GM12878 (cell line): ENCODE results near the gene TAS1R2.

ENCODE experiments used
- CTCF ChIP-seq, 3 experiments: IDR thresholded peaks in 2 of 3; conservative IDR thresholded peaks in 1 of 3; 2 replicates each; pipeline ENCODE4 v1.5.1; 2011; ENCODE audit warnings: low read depth in 3 of 3, low read length in 3 of 3, mild to moderate bottlenecking in 3 of 3, control low read depth in 2 of 3, moderate library complexity in 2 of 3, inconsistent platforms in 1 of 3, mixed read lengths in 1 of 3; ENCODE audit not compliant: control insufficient read depth in 2 of 3, insufficient read depth in 1 of 3; ENCODE audit errors: extremely low read depth in 1 of 3
- EZH2 ChIP-seq: IDR thresholded peaks from 2 replicates; pipeline ENCODE4 v1.6.1; 2012; ENCODE audit warnings: low read depth, mild to moderate bottlenecking, control low read depth, inconsistent platforms, low read length, borderline replicate concordance; ENCODE audit not compliant: control insufficient read depth
- FOXM1 ChIP-seq: IDR thresholded peaks from 2 replicates; pipeline ENCODE4 v1.6.1; 2012; ENCODE audit warnings: low read depth, mild to moderate bottlenecking, inconsistent platforms, low read length, moderate library complexity
- HDGF ChIP-seq: fragments of 450-650 bp; IDR thresholded peaks from 2 replicates; pipeline ENCODE4 v1.6.1; 2016; ENCODE audit warnings: antibody characterized with exemption
- IRF3 ChIP-seq: fragments of 450-650 bp; IDR thresholded peaks from 2 replicates; pipeline ENCODE4 v1.6.1; 2014; ENCODE audit warnings: mild to moderate bottlenecking
- NFXL1 ChIP-seq: fragments of 450-650 bp; IDR thresholded peaks from 2 replicates; pipeline ENCODE4 v1.6.1; 2017; ENCODE audit warnings: antibody characterized with exemption, mild to moderate bottlenecking, borderline replicate concordance
- NFYB ChIP-seq: IDR thresholded peaks from 2 replicates; pipeline ENCODE4 v1.6.1; 2011; ENCODE audit warnings: low read depth, mild to moderate bottlenecking, low read length, improper control_type of control experiment, moderate library complexity; ENCODE audit not compliant: insufficient read depth
- POLR2A ChIP-seq: IDR thresholded peaks from 2 replicates; pipeline ENCODE4 v1.6.1; 2011; ENCODE audit warnings: low read depth, mild to moderate bottlenecking, low read length
- POU2F2 ChIP-seq: IDR thresholded peaks from 3 replicates; pipeline ENCODE4 v1.6.1; 2011; ENCODE audit warnings: low read depth, mild to moderate bottlenecking, low read length, borderline replicate concordance
- SIN3A ChIP-seq: IDR thresholded peaks from 2 replicates; pipeline ENCODE4 v1.6.1; 2012; ENCODE audit warnings: low read depth, low read length, improper control_type of control experiment
- SRF ChIP-seq, 2 experiments: IDR thresholded peaks; 2 replicates each; pipeline ENCODE4 v1.6.1; 2011; ENCODE audit warnings: low read depth in 2 of 2, low read length in 2 of 2, mild to moderate bottlenecking in 1 of 2, moderate library complexity in 1 of 2
- TCF7 ChIP-seq: IDR thresholded peaks from 2 replicates; pipeline ENCODE4 v1.6.1; 2014; ENCODE audit warnings: antibody characterized with exemption, borderline replicate concordance
- YY1 ChIP-seq: IDR thresholded peaks from 2 replicates; pipeline ENCODE4 v1.6.1; 2011; ENCODE audit warnings: low read depth, mild to moderate bottlenecking, low read length
- TF ChIP-seq, protein P1 (sequence below): IDR thresholded peaks from 2 replicates; pipeline ENCODE4 v1.6.1; 2012; ENCODE audit warnings: low read length, inconsistent platforms

- TF ChIP-seq NFYB (no peak), CTCF (IDR thresholded peaks at IDR 0.05 in 2 of 3, conservative IDR thresholded peaks at IDR 0.05 in 1 of 3; ENCODE audit: control insufficient read depth in 2 of 3, extremely low read depth in 1 of 3, insufficient read depth in 1 of 3, low read depth in 3 of 3, low read length in 3 of 3) (no peak), YY1 (no peak), FOXM1 (no peak), IRF3 (no peak), EZH2 (no peak), NFXL1 (no peak), POU2F2 (no peak), SIN3A (no peak), POLR2A (no peak), SRF (IDR thresholded peaks at IDR 0.05; ENCODE audit: low read depth in 2 of 2, low read length in 2 of 2) (no peak), TCF7 (no peak), HDGF (no peak)
- TF ChIP-seq, protein P1, sequence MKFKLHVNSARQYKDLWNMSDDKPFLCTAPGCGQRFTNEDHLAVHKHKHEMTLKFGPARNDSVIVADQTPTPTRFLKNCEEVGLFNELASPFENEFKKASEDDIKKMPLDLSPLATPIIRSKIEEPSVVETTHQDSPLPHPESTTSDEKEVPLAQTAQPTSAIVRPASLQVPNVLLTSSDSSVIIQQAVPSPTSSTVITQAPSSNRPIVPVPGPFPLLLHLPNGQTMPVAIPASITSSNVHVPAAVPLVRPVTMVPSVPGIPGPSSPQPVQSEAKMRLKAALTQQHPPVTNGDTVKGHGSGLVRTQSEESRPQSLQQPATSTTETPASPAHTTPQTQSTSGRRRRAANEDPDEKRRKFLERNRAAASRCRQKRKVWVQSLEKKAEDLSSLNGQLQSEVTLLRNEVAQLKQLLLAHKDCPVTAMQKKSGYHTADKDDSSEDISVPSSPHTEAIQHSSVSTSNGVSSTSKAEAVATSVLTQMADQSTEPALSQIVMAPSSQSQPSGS = no peak
These were observed 10.2 kb downstream of the TAS1R2 start for GRCh38 chr1:18849261-18849711.
